GM18873 (cell line): ENCODE data around the gene WBP2NL.
"Not testable (repeated sequence)": the region's sequence is repeated elsewhere in the genome, so short reads cannot be mapped to it uniquely, and the experiment has no call there.

Experiments
- ATAC-seq: cut with Tn5 transposase; IDR thresholded peaks from one replicate; pipeline ENCODE4 v1.9.1; 2021; ENCODE audit warnings: mild to moderate bottlenecking, moderate library complexity, moderate number of reproducible peaks; ENCODE audit not compliant: unreplicated experiment, low FRiP score

The WBP2NL gene

DNA sequence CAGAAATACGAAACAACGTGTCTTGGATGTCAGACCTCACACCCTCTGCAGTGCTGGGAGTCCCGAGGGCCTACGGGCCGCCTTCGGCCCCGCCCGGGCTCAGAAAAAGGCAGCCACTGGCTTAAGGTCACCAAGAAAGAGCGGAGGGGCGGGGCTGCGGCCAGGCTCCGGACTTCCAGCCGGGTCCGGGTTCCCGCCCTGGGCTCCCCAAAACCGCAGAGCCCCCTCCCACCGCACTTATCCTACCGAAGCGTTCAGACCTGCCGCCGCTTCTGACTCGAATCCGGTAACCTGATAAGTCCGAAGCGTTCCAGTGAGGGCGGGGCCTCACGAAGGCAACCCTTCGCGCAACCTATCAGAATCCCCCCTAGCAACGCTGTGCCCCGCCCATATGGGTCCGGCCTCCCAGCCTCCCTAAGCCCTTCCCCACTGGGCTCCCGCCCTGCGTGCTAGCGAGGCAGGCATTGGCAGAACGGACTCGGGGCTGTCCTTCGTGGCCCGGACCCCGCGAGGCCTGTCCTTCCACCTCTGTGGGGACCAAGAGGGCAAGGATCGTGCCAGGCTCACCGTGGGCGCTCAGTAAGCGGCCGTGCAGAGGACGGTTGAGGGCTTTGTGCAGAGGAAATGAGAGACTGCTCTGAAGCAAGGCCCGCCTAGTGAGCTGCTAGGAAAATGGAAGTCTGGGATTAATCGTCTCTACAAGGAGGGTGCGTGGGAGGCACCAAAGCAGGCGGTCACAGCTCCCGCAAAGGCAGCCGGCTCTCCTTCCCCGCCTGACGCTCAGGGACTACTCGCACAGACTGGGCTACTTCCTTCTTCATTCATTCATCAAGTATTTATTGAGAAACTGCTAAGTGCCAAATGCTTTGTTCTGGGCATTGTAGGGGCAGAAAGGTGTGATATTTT is 72.2 kb downstream of the WBP2NL start, which contains the start of gene NAGA:
Gene NAGA, minus strand, starts transcription at position 296 of the 906 bp plus-strand sequence. CDS start 515 bp downstream, outside the sequence.
- peak; percentile 85 for ATAC-seq

DNA sequence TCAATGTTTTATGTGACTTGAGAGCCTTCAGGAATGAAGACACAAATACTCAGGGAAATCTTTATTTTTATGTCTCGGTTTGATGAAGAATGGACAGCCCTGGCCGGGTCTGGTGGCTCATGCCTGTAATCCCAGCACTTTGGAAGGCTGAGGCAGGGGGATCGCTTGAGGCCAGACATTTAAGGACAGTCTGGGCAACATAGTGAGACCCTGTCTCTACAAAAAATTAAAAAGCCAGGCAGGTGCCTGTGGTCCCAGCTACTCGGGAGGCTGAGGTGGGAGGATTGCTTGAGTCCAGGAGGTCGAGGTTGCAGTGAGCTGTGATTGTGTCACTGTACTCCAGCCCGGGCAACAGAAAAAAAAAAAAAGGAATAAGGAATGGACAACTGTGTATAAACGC is 72.9 kb downstream of the WBP2NL start:
- ATAC-seq: not testable (repeated sequence)

GRCh38 chr22:42072606-42073330 is 74.2 kb downstream of the WBP2NL start:
- no peak for ATAC-seq

DNA sequence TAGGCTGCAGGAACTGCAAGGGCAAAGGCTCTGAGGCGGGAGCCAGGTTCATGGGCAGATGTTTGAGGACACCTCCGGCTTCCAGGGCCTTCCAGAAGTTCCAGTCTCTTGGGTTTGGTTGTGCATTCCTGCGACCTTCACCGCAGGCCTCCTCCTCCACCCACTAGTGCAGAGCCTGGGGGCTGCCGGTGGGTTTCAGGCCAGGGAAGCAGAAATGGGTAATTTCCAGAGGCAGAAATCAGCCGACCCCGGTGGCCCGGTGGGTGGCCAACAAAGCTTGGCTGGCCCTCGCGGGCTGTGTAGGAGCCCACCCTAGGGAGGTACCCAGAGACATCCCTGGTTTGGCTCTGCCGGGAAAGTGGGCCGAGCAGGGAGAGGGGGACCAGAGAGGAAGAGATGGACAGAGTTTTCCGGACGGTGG is 75.0 kb downstream of the WBP2NL start:
- ATAC-seq: no peak

- no peak for ATAC-seq
Measured at GRCh38 chr22:42074132-42074811, 75.7 kb downstream of the WBP2NL start, which contains the start of gene PHETA2. Gene PHETA2, plus strand, starts transcription at chr22:42074248. Its CDS starts 3,046 bp downstream, at chr22:42077294.

- ATAC-seq: no peak
Measured at GRCh38 chr22:42074846-42075676, 76.5 kb downstream of the WBP2NL start.

DNA sequence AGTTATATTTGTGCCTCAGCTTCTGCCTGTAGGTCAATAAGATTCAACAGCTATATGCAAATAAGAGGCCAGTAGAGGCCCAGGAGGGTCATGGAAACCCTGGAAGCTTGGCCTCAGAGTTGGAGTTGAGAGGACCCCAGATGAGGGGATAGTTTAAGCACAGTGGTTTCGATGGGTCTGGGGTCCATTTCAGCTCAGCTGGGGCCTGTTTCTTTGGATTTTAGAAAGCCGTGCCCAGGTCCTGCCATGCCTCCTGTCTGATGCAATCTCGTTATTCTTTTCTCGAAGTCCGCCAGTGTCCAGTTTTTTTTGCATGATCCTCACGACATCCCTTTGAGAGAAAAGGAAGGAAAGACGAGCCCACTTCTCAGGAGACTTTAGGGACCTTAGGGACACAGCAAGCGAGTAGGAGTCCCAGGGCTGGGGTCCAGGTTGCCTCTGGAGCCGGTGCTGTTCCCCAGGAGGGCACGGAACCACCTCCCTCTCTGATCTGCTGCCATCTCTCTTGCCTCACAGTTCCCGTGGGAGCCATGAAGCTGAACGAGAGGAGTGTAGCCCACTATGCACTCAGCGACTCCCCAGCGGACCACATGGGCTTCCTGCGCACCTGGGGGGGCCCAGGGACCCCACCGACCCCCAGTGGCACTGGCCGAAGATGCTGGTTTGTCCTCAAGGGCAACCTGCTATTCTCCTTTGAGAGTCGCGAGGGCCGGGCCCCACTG is 78.3 kb downstream of the WBP2NL start:
- no peak for ATAC-seq

DNA sequence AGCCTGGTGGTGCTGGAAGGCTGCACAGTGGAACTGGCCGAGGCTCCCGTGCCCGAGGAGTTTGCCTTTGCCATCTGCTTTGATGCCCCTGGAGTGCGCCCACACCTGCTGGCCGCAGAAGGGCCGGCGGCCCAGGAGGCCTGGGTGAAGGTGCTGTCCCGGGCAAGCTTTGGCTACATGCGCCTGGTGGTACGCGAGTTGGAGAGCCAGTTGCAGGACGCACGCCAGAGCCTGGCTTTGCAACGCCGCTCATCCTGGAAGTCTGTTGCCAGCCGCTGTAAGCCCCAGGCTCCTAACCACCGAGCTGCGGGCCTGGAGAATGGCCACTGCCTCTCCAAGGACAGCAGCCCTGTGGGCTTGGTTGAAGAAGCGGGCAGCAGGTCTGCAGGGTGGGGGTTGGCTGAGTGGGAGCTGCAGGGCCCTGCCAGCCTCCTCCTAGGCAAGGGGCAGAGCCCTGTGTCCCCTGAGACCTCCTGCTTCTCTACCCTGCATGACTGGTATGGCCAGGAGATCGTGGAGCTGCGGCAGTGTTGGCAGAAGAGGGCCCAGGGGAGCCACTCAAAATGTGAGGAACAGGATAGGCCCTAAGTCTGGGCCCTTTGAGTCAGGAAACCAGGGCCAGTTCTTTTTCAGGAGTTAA is 79.0 kb downstream of the WBP2NL start:
- ATAC-seq: no peak
